ENCODE results near the gene NGFR. TPM values are rescaled to one million over a fixed set of nuclear protein-coding genes. Genes with fewer than 3 reads are reported as not detected.
"Not testable (repeated sequence)": the region's sequence is repeated elsewhere in the genome, so short reads cannot be mapped to it uniquely, and the experiment has no call there.

Gene NGFR
- total RNA-seq, 1 donor from 2014 or later, result not detected

GRCh38 chr17:49530118-49530517 is 35.0 kb downstream of the NGFR start:
- DNase-seq (ENCODE audit: extremely low read depth, low read depth, low spot score), result no peak

- DNase-seq (ENCODE audit: extremely low read depth, low read depth, low spot score), result no peak
Observed at GRCh38 chr17:49543860-49544259, 48.8 kb downstream of the NGFR start.

- no peak for DNase-seq (ENCODE audit: extremely low read depth, low read depth, low spot score)
Observed at GRCh38 chr17:49545007-49545660, 50.0 kb downstream of the NGFR start.

DNA sequence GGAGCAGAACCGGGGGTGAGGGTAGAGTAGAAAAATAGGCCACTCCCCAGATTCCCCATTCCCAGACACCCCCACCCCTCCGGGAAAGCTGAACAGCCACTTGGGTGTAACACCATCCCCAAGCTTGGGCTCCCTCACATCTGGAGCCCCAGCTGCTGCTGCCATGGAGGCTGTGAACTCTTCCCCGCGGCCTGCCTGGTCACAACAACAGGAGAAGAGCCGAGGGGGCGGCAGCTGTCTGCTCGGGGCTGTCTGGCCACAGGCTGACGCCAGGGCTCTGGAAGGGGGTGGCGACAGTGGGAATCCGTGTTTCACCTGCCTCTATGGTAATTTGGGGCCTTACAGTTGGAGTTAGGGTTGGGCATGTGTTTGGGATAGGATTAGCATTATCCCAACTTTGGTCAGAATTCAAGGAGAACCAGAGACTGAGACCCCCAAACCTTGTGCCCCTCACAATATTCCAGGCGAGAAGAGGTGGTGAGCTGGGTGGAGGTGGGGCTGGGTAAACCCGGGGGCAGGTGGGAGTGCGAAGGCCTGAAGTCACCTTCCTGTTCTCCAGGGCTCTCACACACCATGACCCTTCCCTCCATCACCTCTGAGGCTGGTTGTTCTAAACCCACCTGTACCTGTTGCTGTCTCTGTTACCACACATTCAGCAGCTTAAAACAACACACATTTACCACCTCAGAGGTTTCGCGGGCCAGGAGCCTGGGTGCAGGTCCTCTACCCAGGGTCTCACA is 50.9 kb downstream of the NGFR start:
- DNase-seq (ENCODE audit: extremely low read depth, low read depth, low spot score), result no peak

DNA sequence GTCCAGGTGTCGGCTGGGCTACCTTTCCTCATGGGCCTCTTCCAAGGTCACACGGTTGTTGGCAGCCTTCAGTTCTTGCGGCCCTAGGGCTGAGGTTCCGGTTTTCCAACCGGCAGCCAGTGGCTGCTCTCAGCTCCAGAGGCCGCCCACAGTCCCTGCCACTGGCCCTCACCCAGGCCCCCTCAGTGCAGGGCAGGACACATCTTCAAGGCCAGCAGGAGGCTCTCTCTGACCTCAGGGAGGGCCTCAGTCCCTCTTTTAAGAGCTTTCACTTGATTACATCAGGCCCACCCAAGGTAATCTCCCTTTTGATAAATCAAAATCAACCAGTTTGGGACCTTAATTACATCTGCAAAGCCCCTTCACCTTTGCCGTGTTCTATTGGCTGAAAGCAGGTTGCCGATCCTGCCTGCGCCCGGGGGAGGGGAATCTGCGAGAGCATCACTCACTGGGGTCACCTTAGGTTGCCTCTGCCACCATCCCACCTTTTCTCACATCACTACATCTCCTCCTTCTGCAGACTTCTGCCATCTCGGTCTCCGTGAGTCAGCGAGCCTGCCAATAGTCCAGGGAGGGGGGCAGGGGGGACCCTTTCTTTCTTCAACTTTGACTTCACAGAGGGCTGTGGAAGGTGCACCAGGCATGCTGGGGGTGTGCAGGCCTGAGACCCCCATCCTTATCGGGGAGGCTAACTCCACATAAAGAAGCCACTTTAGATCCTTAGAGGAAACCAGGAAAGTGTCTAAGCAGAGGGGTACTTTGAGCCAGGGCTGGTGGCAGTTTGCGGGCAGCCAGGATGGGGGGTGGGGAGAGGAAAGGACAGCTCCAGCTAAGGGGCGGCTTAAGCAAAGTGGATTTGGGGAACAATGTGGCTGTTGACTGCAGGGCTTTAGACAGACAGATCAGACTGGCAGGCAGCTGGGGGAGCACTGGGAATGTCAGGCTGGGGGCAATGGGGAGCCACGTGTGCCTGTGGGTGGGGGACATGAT is 51.7 kb downstream of the NGFR start:
- no peak for DNase-seq (ENCODE audit: extremely low read depth, low read depth, low spot score)

GRCh38 chr17:49547566-49547965 is 52.5 kb downstream of the NGFR start:
- no peak for DNase-seq (ENCODE audit: extremely low read depth, low read depth, low spot score)

GRCh38 chr17:49548051-49548505 is 53.0 kb downstream of the NGFR start:
- no peak for DNase-seq (ENCODE audit: extremely low read depth, low read depth, low spot score)

DNA sequence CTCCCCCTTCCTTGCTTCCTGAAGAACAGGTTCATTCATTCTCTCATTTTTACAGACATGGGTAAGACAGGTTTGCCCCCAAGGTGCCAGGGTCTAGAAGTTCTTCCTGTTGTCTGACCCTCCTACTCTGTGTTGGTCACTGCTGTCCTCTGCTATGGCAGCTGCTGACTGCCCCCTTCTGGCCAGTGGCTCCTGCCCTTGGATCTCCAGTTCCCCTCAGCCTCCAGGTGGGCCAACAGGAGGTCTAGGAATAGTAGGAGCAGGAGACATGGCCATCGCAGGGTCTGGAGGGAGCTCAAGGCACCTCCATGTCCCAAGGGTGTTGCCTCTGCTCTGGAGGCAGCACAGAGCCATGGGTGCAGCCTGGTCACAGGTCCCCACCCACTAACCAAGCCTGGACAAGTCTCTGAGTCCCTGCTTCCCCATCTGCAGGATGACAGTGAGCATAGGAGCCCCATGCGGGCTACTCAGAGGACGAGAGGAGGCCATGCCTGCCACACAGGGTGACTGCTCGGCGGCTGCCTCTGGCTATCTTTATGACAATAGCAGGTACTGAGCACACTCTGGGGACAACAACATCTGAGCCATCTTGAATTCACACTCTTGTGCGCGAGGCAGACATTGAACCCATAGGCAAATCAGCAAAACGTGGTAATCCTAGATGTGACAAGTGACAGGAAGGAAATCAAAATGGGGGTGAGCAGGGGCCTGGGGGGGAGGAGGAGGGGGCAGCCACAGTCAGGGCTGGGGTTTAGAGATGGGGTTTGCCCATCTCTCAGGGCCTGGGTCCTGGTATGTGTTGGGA is 53.6 kb downstream of the NGFR start:
- no peak for DNase-seq (ENCODE audit: extremely low read depth, low read depth, low spot score)

DNA sequence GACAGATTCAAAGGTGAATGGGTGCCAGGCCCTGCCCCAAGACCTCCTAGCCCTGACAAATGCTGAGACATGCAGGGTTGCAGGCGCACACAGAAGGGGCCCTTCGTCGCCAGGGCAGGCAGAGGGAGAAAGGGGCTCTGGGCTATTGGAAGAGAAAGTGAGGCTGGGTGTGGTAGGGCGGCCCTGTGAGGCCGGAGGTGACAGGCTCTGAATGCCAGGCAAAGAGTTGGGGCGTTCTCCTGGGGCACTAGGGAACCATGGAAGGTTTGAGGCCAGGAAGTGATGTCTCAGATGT is 54.2 kb downstream of the NGFR start:
- no peak for DNase-seq (ENCODE audit: extremely low read depth, low read depth, low spot score)

GRCh38 chr17:49549691-49550678 is 54.9 kb downstream of the NGFR start:
- DNase-seq (ENCODE audit: extremely low read depth, low read depth, low spot score), result no peak

- not testable (repeated sequence) for DNase-seq (ENCODE audit: extremely low read depth, low read depth, low spot score)
Observed at GRCh38 chr17:49550764-49551163, 55.7 kb downstream of the NGFR start.

- DNase-seq (ENCODE audit: extremely low read depth, low read depth, low spot score), result no peak
Observed at GRCh38 chr17:49551221-49552069, 56.4 kb downstream of the NGFR start.

DNA sequence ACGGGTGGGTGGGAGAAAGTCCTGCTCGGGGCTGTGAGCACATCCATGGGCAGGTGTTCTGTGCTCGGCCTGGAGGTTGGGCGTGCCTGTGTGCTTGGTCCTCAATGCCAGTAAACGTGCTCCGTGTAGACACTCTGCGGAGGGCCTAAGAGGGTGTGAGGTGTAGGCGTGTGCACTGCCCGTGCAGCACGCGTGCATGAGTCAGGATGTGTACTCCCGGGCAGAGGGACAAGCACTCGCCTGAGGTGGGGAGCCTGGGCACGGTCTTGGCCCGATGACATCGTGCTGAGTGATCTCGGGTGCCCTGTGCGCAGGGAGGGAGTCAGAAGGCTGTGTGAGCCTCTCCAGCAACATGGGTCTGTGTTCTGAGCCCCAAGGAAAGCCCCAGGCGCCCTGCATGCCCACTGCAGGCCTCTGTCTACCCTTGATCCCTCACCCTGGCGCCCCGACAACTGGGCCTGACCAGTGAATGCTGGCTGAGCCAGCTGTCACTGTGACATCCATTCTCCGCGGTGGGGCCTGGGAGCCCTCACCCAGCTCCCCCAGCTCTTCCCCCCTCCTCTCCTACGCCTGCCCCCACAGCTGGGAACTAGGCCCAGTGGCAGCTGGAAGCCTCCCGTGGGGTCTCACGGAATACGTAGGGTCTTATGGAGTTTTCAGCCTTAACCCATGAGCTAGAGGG is 57.1 kb downstream of the NGFR start:
- no peak for DNase-seq (ENCODE audit: extremely low read depth, low read depth, low spot score)

- no peak for DNase-seq (ENCODE audit: extremely low read depth, low read depth, low spot score)
Observed at GRCh38 chr17:49553676-49554335, 58.7 kb downstream of the NGFR start.

- DNase-seq (ENCODE audit: extremely low read depth, low read depth, low spot score), result no peak
Observed at GRCh38 chr17:49554694-49555494, 59.8 kb downstream of the NGFR start.

- DNase-seq (ENCODE audit: extremely low read depth, low read depth, low spot score), result no peak
Observed at GRCh38 chr17:49555495-49556222, 60.6 kb downstream of the NGFR start.

Measured in glomerular endothelial cell (primary cell).